ENCODE measurements around the gene DEFB121. TPM values are rescaled to one million over a fixed set of nuclear protein-coding genes. Genes with fewer than 3 reads are reported as not detected.
"Not testable (repeated sequence)": the region's sequence is repeated elsewhere in the genome, so short reads cannot be mapped to it uniquely, and the experiment has no call there.

DEFB121 gene
- total RNA-seq, 2 donors from 2014 or later = not detected

DNA sequence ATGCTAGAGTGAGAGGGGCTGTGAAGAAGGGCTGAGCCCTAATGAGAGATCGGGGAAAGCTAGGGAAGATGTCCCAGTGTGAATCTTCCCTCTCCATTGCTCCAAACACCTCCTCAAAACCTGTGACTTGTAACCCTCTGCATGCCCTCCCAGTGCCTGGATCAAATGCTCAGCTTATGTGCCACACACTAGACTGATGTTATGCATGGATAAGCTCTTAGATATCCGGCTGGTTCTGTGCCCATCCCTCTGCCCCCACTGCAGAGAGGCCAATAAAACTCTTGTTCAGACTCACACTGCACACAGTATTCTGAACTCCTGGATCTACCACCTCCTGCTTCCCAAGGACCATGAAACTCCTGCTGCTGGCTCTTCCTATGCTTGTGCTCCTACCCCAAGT is 37.7 kb downstream of the DEFB121 start, which contains the start of gene DEFB118:
Gene DEFB118, plus strand, starts transcription at position 301 of the 400 bp plus-strand sequence. Its CDS starts 50 bp downstream, at position 351.
- intact Hi-C loops (cut with DNase I) = no loop called here
- DNase-seq (ENCODE audit: low spot score) = no peak

DNA sequence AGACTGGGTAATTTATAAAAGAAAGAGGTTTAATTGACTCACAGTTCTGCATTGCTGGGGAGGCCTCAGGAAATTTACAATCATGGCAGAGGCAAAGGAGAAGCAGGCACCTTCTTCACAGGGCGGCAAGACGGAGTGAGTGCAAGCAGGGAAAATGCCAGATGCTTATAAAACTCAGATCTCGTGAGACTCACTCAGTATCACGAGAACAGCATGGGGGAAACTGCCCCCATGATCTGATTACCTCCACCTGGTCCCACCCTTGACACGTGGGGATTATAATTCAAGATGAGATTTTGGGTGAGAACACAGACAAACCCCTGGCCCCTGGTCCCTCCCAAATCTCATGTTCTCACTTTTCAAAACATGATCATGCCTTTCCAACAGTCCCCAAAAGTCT is 41.7 kb downstream of the DEFB121 start:
- intact Hi-C loops (cut with DNase I); DNase-seq (ENCODE audit: low spot score): not testable (repeated sequence)

DNA sequence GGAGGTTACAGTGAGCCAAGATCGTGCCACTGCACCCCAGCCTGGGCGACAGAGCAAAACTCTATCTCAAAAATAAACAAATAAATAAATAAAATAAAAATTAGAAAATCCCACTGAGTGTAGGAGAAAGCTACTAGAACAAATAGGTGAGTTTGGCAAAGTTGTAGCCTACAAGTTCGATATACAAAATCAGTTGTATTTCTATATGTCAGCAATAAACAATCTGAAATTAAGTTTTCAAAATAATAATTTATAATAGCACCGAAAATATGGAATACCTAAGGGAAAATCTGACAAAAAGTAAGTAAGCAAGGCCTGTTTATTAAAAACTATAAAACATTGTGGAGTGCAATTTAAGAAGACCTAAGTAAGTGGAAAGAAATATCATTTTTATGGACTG is 42.7 kb downstream of the DEFB121 start:
- intact Hi-C loops (cut with DNase I) = no loop called here
- DNase-seq (ENCODE audit: low spot score) = no peak

DNA sequence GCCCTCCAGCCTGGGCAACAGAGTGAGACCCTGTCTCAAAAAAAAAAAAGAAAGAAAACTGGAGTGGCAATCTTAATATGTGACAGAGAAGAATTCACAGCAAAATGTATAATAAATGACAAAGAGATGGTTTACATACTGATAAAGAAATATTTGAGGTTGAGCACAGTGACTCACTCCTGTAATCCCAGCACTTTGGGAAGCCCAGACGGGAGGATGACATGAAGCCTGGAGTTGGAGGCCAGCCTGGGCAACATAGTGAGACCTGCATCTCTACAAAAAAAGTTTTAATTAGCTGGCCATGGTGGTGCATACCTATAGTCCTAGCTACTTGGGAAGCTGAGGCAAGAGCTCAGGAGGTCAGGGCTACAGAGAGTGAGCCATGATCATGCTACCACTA is 50.0 kb downstream of the DEFB121 start:
- intact Hi-C loops (cut with DNase I) = loop anchor here in 1 of 2 donors (10.0 kb wide), 1 partner anchor 1531 kb away; no protein-coding TSS in a partner anchor
- no peak for DNase-seq (ENCODE audit: low spot score)

Other genes starting within 250 kb of the DEFB121 start
- gene DEFB115, start 148.6 kb downstream of the DEFB121 start, total RNA-seq = not detected
- gene DEFB116, start 97.6 kb downstream of the DEFB121 start, total RNA-seq = not detected
- not detected for gene DEFB118, start 37.6 kb downstream of the DEFB121 start, total RNA-seq
- not detected for gene DEFB119, start 15.6 kb downstream of the DEFB121 start, total RNA-seq
- gene DEFB123, start 34.4 kb upstream of the DEFB121 start, total RNA-seq = not detected
- gene DEFB124, start 68.9 kb upstream of the DEFB121 start, total RNA-seq = 1 to 10 TPM in 1 of 2 donors, under 1 TPM in 1; 0.76 to 2.9 TPM
- gene REM1, start 69.1 kb upstream of the DEFB121 start, total RNA-seq = 1 to 10 TPM; 5.2 to 6.7 TPM
- gene HM13, start 108.2 kb upstream of the DEFB121 start, total RNA-seq = 100 to 1,000 TPM; 118 TPM
- gene ID1, start 199.1 kb upstream of the DEFB121 start, total RNA-seq = 100 to 1,000 TPM; 117 to 145 TPM
- gene COX4I2, start 231.7 kb upstream of the DEFB121 start, total RNA-seq = 1 to 10 TPM; 2.5 to 6.5 TPM